K562 (cell line): ENCODE measurements around the gene ATP6V0A1. TPM values are rescaled to one million over a fixed set of nuclear protein-coding genes. Genes with fewer than 3 reads are reported as not detected.

Experiments used
- ATF7 ChIP-seq: fragments of 450-650 bp; IDR thresholded peaks from 2 replicates; pipeline ENCODE4 v1.7.1; 2014; ENCODE audit warnings: mild to moderate bottlenecking, moderate library complexity
- CEBPZ ChIP-seq: fragments of 150-350 bp; IDR thresholded peaks from 2 replicates; pipeline ENCODE4 v1.6.1; 2014; ENCODE audit warnings: low read depth, mild to moderate bottlenecking, low read length, borderline replicate concordance
- CREM ChIP-seq: IDR thresholded peaks from 2 replicates; pipeline ENCODE4 v1.6.1; 2014; ENCODE audit warnings: antibody characterized with exemption, low read depth
- DLX4 ChIP-seq: fragments of 250-450 bp; sonication (Bioruptor Pico); IDR thresholded peaks from 2 replicates; pipeline ENCODE4 v1.6.1; 2021; ENCODE audit warnings: mild to moderate bottlenecking
- ETS2 ChIP-seq: IDR thresholded peaks from 2 replicates; pipeline ENCODE4 v1.6.1; 2016; ENCODE audit warnings: borderline replicate concordance, missing genetic modification characterization, mild to moderate bottlenecking, moderate library complexity, missing compliant biosample characterization; ENCODE audit not compliant: poor library complexity, severe bottlenecking
- FOXM1 ChIP-seq, 2 experiments: fragments of 450-650 bp in 1 of 2; sonication (generic) in 1 of 2; formaldehyde crosslinking in 1 of 2; IDR thresholded peaks; 2 replicates each; pipeline versions ENCODE4 v1.6.1 to v1.9.0; 2017 to 2022; ENCODE audit warnings: low read depth in 2 of 2, mild to moderate bottlenecking in 2 of 2, missing genetic modification reagents in 1 of 2, moderate library complexity in 1 of 2
- HDAC8 ChIP-seq: fragments of 450-650 bp; IDR thresholded peaks from 2 replicates; pipeline ENCODE4 v1.6.1; 2016; ENCODE audit warnings: mild to moderate bottlenecking, missing genetic modification characterization, moderate library complexity, missing compliant biosample characterization
- HMG20A ChIP-seq: fragments of 450-650 bp; formaldehyde crosslinking; conservative IDR thresholded peaks from 2 replicates; pipeline ENCODE4 v1.4.0; 2020; ENCODE audit warnings: mild to moderate bottlenecking, mixed read lengths
- ID3 ChIP-seq, 2 experiments: fragments of 250-450 bp in 1 of 2; fragments of 450-650 bp in 1 of 2; sonication (Bioruptor Pico) in 1 of 2; IDR thresholded peaks; 2 replicates each; pipeline versions ENCODE4 v1.6.1 to v1.8.0; 2016 to 2021; ENCODE audit warnings: mild to moderate bottlenecking in 2 of 2, moderate library complexity in 2 of 2, missing compliant biosample characterization in 1 of 2, missing genetic modification characterization in 1 of 2
- PHF20 ChIP-seq: fragments of 450-650 bp; IDR thresholded peaks from 2 replicates; pipeline ENCODE4 v1.6.1; 2018; ENCODE audit not compliant: partially characterized antibody
- UBTF ChIP-seq, 2 experiments: IDR thresholded peaks; 2 replicates each; pipeline ENCODE4 v1.6.1; 2012; ENCODE audit warnings: improper control_type of control experiment in 2 of 2, low read depth in 2 of 2, low read length in 2 of 2, borderline replicate concordance in 1 of 2
- ZNF57 ChIP-seq: fragments of 450-650 bp; formaldehyde crosslinking; IDR thresholded peaks from 2 replicates; pipeline ENCODE4 v1.4.0; 2020; ENCODE audit warnings: mild to moderate bottlenecking, moderate library complexity
- polyA plus RNA-seq, 8 experiments: library from polyadenylated mRNA; depleted of rRNA in 4 of 8; stranded (reverse) in 5 of 8; unstranded in 3 of 8; fragments of >200 nt; fragmentation: Nextera tagmentation in 2 of 8; fragmentation: Illumina TruSeq in 1 of 8; extraction: Ambion mirVana in 2 of 8; extraction: Trizol in 1 of 8; gene quantifications; 2 replicates each; pipeline versions ENCODE4 v1.2.1 to v1.2.3, GENCODE V29; 2011 to 2014; ENCODE audit warnings: inconsistent platforms in 1 of 8, missing spikeins in 1 of 8
- total RNA-seq, 7 experiments: library from RNA; depleted of rRNA in 6 of 7; stranded (reverse); fragments of >200 nt in 6 of 7; fragmentation: Illumina TruSeq in 2 of 7; extraction: Trizol in 2 of 7; gene quantifications; 2 replicates each; pipeline versions ENCODE4 v1.2.1 to v1.2.3, GENCODE V29; 2011 to 2021; ENCODE audit warnings: low replicate concordance in 1 of 7
- TF ChIP-seq, protein P1 (sequence below): fragments of 200-800 bp; sonication (Bioruptor generic); IDR thresholded peaks from 2 replicates; pipeline ENCODE4 v1.6.1; 2017; ENCODE audit warnings: missing genetic modification characterization, missing compliant biosample characterization
- TF ChIP-seq, protein P2 (sequence below): fragments of 250-450 bp; sonication (Bioruptor Pico); IDR thresholded peaks from 2 replicates; pipeline ENCODE4 v1.4.0; 2020; ENCODE audit warnings: borderline replicate concordance

Gene ATP6V0A1
- total and polyA plus RNA-seq, 9 of the 15 experiments (the other 6 are each of a cell fraction or from before 2014, with no cell fraction given): 11.8 to 158 (median 75.5) TPM

DNA sequence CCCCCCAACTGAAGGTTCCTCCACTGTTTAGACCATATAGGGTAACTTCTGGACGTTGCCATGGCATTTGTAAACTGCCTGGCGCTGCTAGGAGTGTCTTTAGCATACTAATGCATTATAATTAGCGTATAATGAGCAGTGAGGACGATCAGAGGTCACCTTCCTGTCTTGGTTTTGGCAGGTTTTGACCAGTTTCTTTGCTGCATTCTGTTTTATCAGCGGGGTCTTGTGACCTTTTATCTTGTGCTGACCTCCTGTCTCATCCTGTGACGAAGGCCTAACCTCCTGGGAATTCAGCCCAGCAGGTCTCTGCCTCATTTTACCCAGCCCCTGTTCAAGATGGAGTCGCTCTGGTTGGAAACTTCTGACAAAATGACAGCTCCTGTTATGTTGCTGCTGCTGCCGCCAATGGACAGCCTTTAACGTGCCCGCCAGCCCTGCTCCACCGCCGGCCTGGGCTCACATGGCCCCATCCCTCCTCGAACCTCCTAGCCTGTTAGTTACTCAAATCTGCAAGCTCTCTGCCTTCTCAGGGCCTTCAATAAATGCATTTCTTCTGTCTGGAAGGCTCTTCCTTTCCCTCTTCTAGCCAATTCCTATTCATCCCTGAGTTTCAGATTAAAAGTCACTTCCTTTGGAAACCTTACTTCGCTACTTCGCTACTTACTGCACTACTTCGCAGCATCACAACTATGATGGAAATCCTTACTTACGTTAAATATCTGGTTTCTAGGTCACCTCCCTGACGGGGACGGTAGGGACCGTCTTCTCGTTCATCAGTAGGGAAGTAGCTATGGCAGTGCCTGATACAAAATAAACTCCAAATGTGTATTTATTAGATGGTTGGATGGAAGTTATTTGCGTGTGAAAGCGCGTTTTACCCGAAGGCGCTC, 76.7 kb downstream of the ATP6V0A1 start (continued):
- TF ChIP-seq, protein P1, sequence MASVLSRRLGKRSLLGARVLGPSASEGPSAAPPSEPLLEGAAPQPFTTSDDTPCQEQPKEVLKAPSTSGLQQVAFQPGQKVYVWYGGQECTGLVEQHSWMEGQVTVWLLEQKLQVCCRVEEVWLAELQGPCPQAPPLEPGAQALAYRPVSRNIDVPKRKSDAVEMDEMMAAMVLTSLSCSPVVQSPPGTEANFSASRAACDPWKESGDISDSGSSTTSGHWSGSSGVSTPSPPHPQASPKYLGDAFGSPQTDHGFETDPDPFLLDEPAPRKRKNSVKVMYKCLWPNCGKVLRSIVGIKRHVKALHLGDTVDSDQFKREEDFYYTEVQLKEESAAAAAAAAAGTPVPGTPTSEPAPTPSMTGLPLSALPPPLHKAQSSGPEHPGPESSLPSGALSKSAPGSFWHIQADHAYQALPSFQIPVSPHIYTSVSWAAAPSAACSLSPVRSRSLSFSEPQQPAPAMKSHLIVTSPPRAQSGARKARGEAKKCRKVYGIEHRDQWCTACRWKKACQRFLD (CRISPR knock-in tag): peak; percentile 99
- no peak; the same call in 1 of the 2 replicates for TF ChIP-seq DLX4 (CRISPR knock-in tag)
- peak; percentile 81; the same call in 1 of the 2 replicates for TF ChIP-seq ID3 (CRISPR knock-in tag; IDR thresholded peaks at IDR 0.05)
- TF ChIP-seq ID3 (tag; IDR thresholded peaks at IDR 0.05): peak; percentile 98
- no peak for TF ChIP-seq CREM
- no peak for TF ChIP-seq ATF7
- no peak for TF ChIP-seq HMG20A
- no peak for TF ChIP-seq PHF20
- TF ChIP-seq FOXM1 (IDR thresholded peaks at IDR 0.05; ENCODE audit: low read depth): no peak
- TF ChIP-seq FOXM1 (CRISPR knock-in tag; IDR thresholded peaks at IDR 0.05; ENCODE audit: low read depth): no peak
- TF ChIP-seq ZNF57: peak; percentile 74; the same call in 1 of the 2 replicates
- TF ChIP-seq, protein P2, sequence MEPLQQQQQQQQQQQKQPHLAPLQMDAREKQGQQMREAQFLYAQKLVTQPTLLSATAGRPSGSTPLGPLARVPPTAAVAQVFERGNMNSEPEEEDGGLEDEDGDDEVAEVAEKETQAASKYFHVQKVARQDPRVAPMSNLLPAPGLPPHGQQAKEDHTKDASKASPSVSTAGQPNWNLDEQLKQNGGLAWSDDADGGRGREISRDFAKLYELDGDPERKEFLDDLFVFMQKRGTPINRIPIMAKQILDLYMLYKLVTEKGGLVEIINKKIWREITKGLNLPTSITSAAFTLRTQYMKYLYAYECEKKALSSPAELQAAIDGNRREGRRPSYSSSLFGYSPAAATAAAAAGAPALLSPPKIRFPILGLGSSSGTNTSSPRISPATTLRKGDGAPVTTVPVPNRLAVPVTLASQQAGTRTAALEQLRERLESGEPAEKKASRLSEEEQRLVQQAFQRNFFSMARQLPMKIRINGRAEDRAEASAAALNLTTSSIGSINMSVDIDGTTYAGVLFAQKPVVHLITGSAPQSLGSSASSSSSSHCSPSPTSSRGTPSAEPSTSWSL (CRISPR knock-in tag): peak; percentile 95
- no peak for TF ChIP-seq CEBPZ
- TF ChIP-seq UBTF (IDR thresholded peaks at IDR 0.05; ENCODE audit: borderline replicate concordance in 1 of 2, low read depth in 2 of 2, low read length in 2 of 2): peak in 1 of 2 experiments; percentile 26; a peak in 1 of 4 replicates
- peak; percentile 91 for TF ChIP-seq ETS2 (tag)
- peak; percentile 97 for TF ChIP-seq HDAC8 (tag)
